DOHH2 (cell line): ENCODE measurements around the gene DSCAML1.

Experiments used
- CTCF ChIP-seq: fragments of 200-600 bp; sonication (generic); IDR thresholded peaks from one replicate; pipeline ENCODE4 v1.5.1; 2014; ENCODE audit warnings: antibody characterized with exemption, mild to moderate bottlenecking, low read depth, low read length; ENCODE audit not compliant: poor library complexity, severe bottlenecking
- EZH2phosphoT487 ChIP-seq: fragments of 200-600 bp; sonication (generic); IDR thresholded peaks from 2 replicates; pipeline ENCODE4 v1.6.1; 2017; ENCODE audit warnings: borderline replicate concordance, mild to moderate bottlenecking, antibody characterized with exemption, low read length, moderate library complexity, mixed read lengths

DNA sequence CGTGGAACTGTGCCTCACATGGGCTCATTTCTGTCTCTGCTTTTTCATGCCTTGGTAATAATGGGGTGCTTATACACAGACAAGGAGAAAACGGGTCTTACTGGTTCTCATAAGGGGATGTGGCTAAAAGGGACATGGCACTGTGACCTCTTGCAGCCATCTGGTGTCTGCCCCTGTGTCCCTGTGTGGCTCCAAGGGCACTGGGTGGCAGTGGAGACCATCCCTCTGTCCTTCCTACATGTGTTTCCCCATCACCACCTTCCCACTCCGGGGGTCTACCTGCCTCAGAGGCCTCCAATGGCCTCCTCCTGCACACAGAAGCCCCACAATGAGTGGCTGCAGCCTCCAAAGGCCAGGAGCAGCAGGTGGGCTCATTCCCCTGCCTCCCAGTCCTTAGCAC is 248.1 kb downstream of the DSCAML1 start:
- TF ChIP-seq CTCF = no peak
- TF ChIP-seq EZH2phosphoT487 = no peak
